ENCODE measurements around the gene USP22.

Gene USP22

GRCh38 chr17:21016826-21017225 is 26.0 kb downstream of the USP22 start:
- no peaks in the 10 kb centered on the region for H3K9me3 ChIP-seq
- peaks cover 100% of the 10 kb centered on the region for H4K20me1 ChIP-seq
- no peak overlapping the region for H3K27ac ChIP-seq
- TF ChIP-seq Cebpa-rat (IDR thresholded peaks at IDR 0.05): no peak
- H3K9ac ChIP-seq: no peak overlapping the region; the same call in 1 of the 2 replicates
- no peak overlapping the region for H3K4me3 ChIP-seq
- H3K27me3 ChIP-seq: no peaks in the 10 kb centered on the region
- peaks cover 38% of the 10 kb centered on the region for H3K4me1 ChIP-seq
- H3K36me3 ChIP-seq: peaks cover 97% of the 10 kb centered on the region
- no peak overlapping the region for H3K4me2 ChIP-seq

- no peaks in the 10 kb centered on the region for H3K27me3 ChIP-seq
- TF ChIP-seq Cebpa-rat (IDR thresholded peaks at IDR 0.05): no peak
- no peak overlapping the region for H3K27ac ChIP-seq
- no peak overlapping the region for H3K9ac ChIP-seq
- H3K4me1 ChIP-seq: peaks cover 26% of the 10 kb centered on the region
- H4K20me1 ChIP-seq: peaks cover 100% of the 10 kb centered on the region
- peaks cover 97% of the 10 kb centered on the region for H3K36me3 ChIP-seq
- no peaks in the 10 kb centered on the region for H3K9me3 ChIP-seq
- no peak overlapping the region for H3K4me2 ChIP-seq
- H3K4me3 ChIP-seq: no peak overlapping the region
Measured at GRCh38 chr17:21015564-21015963, 27.2 kb downstream of the USP22 start.

- no peak overlapping the region for H3K4me3 ChIP-seq
- H3K27me3 ChIP-seq: no peaks in the 10 kb centered on the region
- peaks cover 15% of the 10 kb centered on the region for H3K4me1 ChIP-seq
- H3K9me3 ChIP-seq: no peaks in the 10 kb centered on the region
- no peak for TF ChIP-seq Cebpa-rat (IDR thresholded peaks at IDR 0.05)
- no peak overlapping the region for H3K9ac ChIP-seq
- H3K36me3 ChIP-seq: peaks cover 100% of the 10 kb centered on the region
- no peak overlapping the region for H3K27ac ChIP-seq
- H3K4me2 ChIP-seq: no peak overlapping the region
- H4K20me1 ChIP-seq: peaks cover 100% of the 10 kb centered on the region
Measured at GRCh38 chr17:21014498-21014897, 28.3 kb downstream of the USP22 start.

GRCh38 chr17:21013983-21014382 is 28.8 kb downstream of the USP22 start:
- no peak overlapping the region for H3K4me3 ChIP-seq
- no peak overlapping the region for H3K27ac ChIP-seq
- H3K9me3 ChIP-seq: no peaks in the 10 kb centered on the region
- peaks cover 10% of the 10 kb centered on the region for H3K4me1 ChIP-seq
- H3K9ac ChIP-seq: no peak overlapping the region
- no peak overlapping the region for H3K4me2 ChIP-seq
- no peaks in the 10 kb centered on the region for H3K27me3 ChIP-seq
- H4K20me1 ChIP-seq: peaks cover 100% of the 10 kb centered on the region
- peaks cover 100% of the 10 kb centered on the region for H3K36me3 ChIP-seq
- TF ChIP-seq Cebpa-rat (IDR thresholded peaks at IDR 0.05): no peak

GRCh38 chr17:21012736-21013135 is 30.1 kb downstream of the USP22 start:
- Histone ChIP-seq H3K9me3 (no peaks in the 10 kb centered on the region), H4K20me1 (peaks cover 100% of the 10 kb centered on the region), H3K9ac (no peak overlapping the region), H3K4me3 (no peak overlapping the region), H3K4me2 (no peak overlapping the region), H3K27me3 (no peaks in the 10 kb centered on the region), H3K36me3 (peaks cover 100% of the 10 kb centered on the region), H3K27ac (no peak overlapping the region), H3K4me1 (peaks cover 6% of the 10 kb centered on the region; the same call in 1 of the 2 replicates)
- TF ChIP-seq Cebpa-rat (IDR thresholded peaks at IDR 0.05): no peak

GRCh38 chr17:21010705-21011596 is 31.9 kb downstream of the USP22 start:
- Histone ChIP-seq H3K4me3 (no peak overlapping the region), H3K9me3 (no peaks in the 10 kb centered on the region), H4K20me1 (peaks cover 100% of the 10 kb centered on the region), H3K27me3 (no peaks in the 10 kb centered on the region), H3K9ac (no peak overlapping the region), H3K27ac (no peak overlapping the region), H3K36me3 (peaks cover 100% of the 10 kb centered on the region), H3K4me1 (no peaks in the 10 kb centered on the region), H3K4me2 (no peak overlapping the region)
- no peak for TF ChIP-seq Cebpa-rat (IDR thresholded peaks at IDR 0.05)

- TF ChIP-seq Cebpa-rat (IDR thresholded peaks at IDR 0.05): no peak
Measured at GRCh38 chr17:21008992-21009671, 33.7 kb downstream of the USP22 start.

GRCh38 chr17:21008160-21008915 is 34.5 kb downstream of the USP22 start:
- Histone ChIP-seq H3K36me3 (peaks cover 100% of the 10 kb centered on the region), H3K9ac (no peak overlapping the region), H3K27me3 (no peaks in the 10 kb centered on the region), H3K27ac (no peak overlapping the region), H3K4me2 (no peak overlapping the region), H4K20me1 (peaks cover 100% of the 10 kb centered on the region), H3K4me3 (no peak overlapping the region), H3K4me1 (no peaks in the 10 kb centered on the region), H3K9me3 (no peaks in the 10 kb centered on the region)
- TF ChIP-seq Cebpa-rat (IDR thresholded peaks at IDR 0.05): no peak

More at GRCh38 chr17:21008992-21009671, 33.7 kb downstream of the USP22 start:
- Histone ChIP-seq H3K4me3 (no peak overlapping the region), H3K9me3 (no peaks in the 10 kb centered on the region), H3K4me2 (no peak overlapping the region), H4K20me1 (peaks cover 100% of the 10 kb centered on the region), H3K9ac (no peak overlapping the region), H3K27me3 (no peaks in the 10 kb centered on the region), H3K4me1 (no peaks in the 10 kb centered on the region), H3K27ac (no peak overlapping the region), H3K36me3 (peaks cover 100% of the 10 kb centered on the region)

- Histone ChIP-seq H4K20me1 (peaks cover 100% of the 10 kb centered on the region), H3K9ac (no peak overlapping the region), H3K4me2 (no peak overlapping the region), H3K4me3 (no peak overlapping the region), H3K4me1 (no peaks in the 10 kb centered on the region), H3K36me3 (peaks cover 100% of the 10 kb centered on the region), H3K27ac (no peak overlapping the region), H3K9me3 (no peaks in the 10 kb centered on the region), H3K27me3 (no peaks in the 10 kb centered on the region)
- TF ChIP-seq Cebpa-rat (IDR thresholded peaks at IDR 0.05): no peak
Measured at GRCh38 chr17:21007646-21008045, 35.2 kb downstream of the USP22 start.

Measured in BLaER1 (cell line).